GM06990 (cell line): Measurements from ENCODE around the gene RBM34.
"Not testable (repeated sequence)": the region's sequence is repeated elsewhere in the genome, so short reads cannot be mapped to it uniquely, and the experiment has no call there.

Experiments used
- DNase-seq: peaks from one replicate; pipeline ENCODE4 v3.0.0-alpha.2; 2011; ENCODE audit not compliant: insufficient read length; ENCODE audit errors: extremely low read depth
- H3K27me3 ChIP-seq: replicated peaks from 2 replicates; pipeline ENCODE4 v1.6.0; 2011; ENCODE audit warnings: low read length; ENCODE audit not compliant: control insufficient read depth, insufficient read depth
- H3K36me3 ChIP-seq: 2 replicates; pipeline ENCODE4 v1.5.1; 2011; ENCODE audit warnings: low read length; ENCODE audit not compliant: control insufficient read depth, insufficient read depth
- H3K4me3 ChIP-seq: replicated peaks from 2 replicates; pipeline ENCODE4 v1.5.1; 2011; ENCODE audit warnings: low read depth, mild to moderate bottlenecking, control low read depth, low read length
- TF ChIP-seq, protein P1 (sequence below): IDR thresholded peaks from 2 replicates; pipeline ENCODE4 v1.5.1; 2011; ENCODE audit warnings: low read length, control low read depth, mild to moderate bottlenecking, inconsistent platforms; ENCODE audit not compliant: insufficient read depth, poor library complexity, severe bottlenecking

The RBM34 gene

DNA sequence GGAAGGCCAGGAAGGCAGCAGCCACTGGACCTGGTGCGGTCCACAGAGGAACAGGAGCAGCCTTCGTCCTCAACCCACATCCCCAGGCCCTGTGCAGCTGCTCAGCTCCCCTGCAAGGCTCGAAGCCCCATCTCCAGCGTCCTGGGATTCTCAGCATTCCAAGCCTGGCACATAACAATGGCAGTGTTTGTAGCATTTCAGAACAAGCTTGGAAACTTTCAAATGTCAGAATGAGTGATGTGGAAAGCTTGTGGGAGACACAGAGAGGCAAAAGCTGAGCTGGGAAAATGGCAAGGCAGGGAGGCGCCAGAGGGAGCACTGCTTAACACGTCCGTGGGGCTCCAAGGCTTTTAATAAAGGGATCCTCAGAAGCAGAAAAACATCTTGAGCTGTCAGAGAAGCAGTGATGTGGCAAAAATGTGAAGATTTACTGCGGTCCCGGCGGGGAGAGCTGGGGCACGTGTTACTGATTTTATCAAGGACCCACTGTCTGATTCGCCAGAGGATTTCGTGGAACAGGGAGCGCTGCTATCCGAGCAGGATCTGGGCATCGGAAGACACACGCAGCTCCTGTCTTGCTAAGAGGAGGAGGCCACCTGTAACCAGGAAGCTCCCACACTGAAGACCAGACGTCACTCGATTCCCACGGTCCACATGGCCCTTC is 70.5 kb downstream of the RBM34 start:
- Histone ChIP-seq H3K27me3 (no peaks in the 10 kb centered on the region), H3K36me3 (no peaks in the 10 kb centered on the region), H3K4me3 (no peak overlapping the region)
- no peak for DNase-seq
- TF ChIP-seq, protein P1, sequence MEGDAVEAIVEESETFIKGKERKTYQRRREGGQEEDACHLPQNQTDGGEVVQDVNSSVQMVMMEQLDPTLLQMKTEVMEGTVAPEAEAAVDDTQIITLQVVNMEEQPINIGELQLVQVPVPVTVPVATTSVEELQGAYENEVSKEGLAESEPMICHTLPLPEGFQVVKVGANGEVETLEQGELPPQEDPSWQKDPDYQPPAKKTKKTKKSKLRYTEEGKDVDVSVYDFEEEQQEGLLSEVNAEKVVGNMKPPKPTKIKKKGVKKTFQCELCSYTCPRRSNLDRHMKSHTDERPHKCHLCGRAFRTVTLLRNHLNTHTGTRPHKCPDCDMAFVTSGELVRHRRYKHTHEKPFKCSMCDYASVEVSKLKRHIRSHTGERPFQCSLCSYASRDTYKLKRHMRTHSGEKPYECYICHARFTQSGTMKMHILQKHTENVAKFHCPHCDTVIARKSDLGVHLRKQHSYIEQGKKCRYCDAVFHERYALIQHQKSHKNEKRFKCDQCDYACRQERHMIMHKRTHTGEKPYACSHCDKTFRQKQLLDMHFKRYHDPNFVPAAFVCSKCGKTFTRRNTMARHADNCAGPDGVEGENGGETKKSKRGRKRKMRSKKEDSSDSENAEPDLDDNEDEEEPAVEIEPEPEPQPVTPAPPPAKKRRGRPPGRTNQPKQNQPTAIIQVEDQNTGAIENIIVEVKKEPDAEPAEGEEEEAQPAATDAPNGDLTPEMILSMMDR, result no peak

DNA sequence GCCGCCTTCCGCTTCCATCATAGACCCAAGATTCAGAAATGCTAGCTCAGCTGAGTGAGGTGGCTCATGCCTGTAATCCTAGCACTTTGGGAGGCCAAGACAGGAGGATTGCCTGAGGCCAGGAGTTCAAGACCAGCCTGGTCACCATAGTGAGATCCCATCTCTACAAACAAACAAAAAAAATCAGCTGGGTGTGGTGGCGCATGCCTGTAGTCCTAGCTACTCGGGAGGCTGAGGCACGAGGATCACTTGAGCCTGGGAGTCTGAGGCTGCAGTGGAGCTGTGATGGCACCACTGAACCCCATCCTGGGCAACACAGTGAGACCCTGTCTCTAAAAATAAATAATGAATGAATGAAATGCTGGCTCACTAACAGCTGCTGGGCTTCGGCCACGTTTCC is 72.1 kb downstream of the RBM34 start:
- no peak overlapping the region for H3K4me3 ChIP-seq
- DNase-seq, result no peak
- no peaks in the 10 kb centered on the region for H3K27me3 ChIP-seq
- TF ChIP-seq, protein P1, result no peak
- H3K36me3 ChIP-seq, result no peaks in the 10 kb centered on the region

DNA sequence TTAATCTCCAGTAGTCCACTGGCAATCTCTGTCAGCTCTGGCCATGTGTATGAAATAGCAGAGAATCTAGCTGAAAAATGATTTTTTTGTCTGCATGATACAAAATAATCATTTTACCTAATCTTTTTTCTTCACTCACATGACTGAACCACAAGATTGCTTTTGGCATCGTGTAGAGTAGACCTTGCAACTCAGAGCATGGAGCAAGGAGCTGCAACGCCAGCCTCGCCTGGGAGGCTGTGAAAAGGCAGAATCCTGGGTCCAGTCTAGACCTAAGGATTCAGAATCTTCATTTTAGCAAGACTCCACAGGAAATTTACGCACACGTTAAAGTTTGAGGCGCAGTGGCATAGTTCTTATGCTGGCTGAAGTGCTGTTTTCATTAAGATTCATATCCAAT is 72.6 kb downstream of the RBM34 start:
- H3K4me3 ChIP-seq, result no peak overlapping the region
- TF ChIP-seq, protein P1, result no peak
- H3K27me3 ChIP-seq, result no peaks in the 10 kb centered on the region
- H3K36me3 ChIP-seq, result no peaks in the 10 kb centered on the region
- DNase-seq, result no peak

GRCh38 chr1:235087906-235088305 is 73.1 kb downstream of the RBM34 start:
- no peak for DNase-seq
- no peaks in the 10 kb centered on the region for H3K36me3 ChIP-seq
- H3K27me3 ChIP-seq, result no peaks in the 10 kb centered on the region
- H3K4me3 ChIP-seq, result no peak overlapping the region
- TF ChIP-seq, protein P1, result no peak

DNA sequence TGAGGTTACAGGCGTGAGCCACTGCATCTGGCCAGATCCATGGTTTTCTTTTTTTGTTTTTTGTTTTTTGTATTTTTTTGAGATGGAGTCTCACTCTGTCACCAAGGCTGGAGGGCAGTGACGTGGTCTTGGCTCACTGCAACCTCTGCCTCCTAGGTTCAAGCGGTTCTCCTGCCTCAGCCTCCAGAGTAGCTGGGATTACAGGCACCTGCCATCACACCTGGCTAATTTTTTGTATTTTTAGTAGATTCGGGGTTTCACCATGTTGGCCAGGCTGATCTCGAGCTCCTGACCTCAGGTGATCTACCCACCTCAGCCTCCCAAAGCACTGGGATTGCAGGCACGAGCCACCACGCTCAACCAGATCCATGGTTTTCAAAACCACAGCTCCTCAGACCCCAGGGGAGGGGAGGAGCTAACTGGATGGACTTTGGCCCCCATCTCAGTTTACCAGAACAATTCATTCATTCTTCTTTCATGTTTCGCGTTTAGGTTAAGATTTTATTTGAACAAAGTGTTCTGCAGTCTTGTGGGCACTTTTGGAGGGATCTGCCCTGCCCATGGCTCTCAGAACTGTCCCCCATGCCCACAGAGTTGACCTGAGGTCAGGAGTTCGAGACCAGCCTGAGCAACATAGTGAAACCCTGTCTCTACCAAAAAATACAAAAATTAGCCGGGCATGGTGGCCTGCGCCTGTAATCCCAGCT is 75.5 kb downstream of the RBM34 start:
- H3K36me3 ChIP-seq, H3K4me3 ChIP-seq, DNase-seq, H3K27me3 ChIP-seq: not testable (repeated sequence)
